GM10266 (cell line): ENCODE results near the gene KRTAP4-11.
"Not testable (repeated sequence)": the region's sequence is repeated elsewhere in the genome, so short reads cannot be mapped to it uniquely, and the experiment has no call there.

Experiments
- DNase-seq: peaks from one replicate; pipeline ENCODE4 v3.0.0; 2012; ENCODE audit errors: extremely low spot score
- TF ChIP-seq, protein P1 (sequence below): IDR thresholded peaks from 2 replicates; pipeline ENCODE4 v1.5.1; 2012; ENCODE audit warnings: mild to moderate bottlenecking, low read depth; ENCODE audit not compliant: control insufficient read depth, insufficient read depth; ENCODE audit errors: missing control alignments

Gene KRTAP4-11

GRCh38 chr17:41101586-41102259 lies 16.4 kb downstream of the KRTAP4-11 start, which contains the start of gene KRTAP4-16:
KRTAP4-16 (minus strand) TSS chr17:41102209; CDS start chr17:41102209, 0 bp downstream.
- TF ChIP-seq, protein P1, sequence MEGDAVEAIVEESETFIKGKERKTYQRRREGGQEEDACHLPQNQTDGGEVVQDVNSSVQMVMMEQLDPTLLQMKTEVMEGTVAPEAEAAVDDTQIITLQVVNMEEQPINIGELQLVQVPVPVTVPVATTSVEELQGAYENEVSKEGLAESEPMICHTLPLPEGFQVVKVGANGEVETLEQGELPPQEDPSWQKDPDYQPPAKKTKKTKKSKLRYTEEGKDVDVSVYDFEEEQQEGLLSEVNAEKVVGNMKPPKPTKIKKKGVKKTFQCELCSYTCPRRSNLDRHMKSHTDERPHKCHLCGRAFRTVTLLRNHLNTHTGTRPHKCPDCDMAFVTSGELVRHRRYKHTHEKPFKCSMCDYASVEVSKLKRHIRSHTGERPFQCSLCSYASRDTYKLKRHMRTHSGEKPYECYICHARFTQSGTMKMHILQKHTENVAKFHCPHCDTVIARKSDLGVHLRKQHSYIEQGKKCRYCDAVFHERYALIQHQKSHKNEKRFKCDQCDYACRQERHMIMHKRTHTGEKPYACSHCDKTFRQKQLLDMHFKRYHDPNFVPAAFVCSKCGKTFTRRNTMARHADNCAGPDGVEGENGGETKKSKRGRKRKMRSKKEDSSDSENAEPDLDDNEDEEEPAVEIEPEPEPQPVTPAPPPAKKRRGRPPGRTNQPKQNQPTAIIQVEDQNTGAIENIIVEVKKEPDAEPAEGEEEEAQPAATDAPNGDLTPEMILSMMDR, result no peak
- no peak for DNase-seq

GRCh38 chr17:41099682-41100480 lies 18.3 kb downstream of the KRTAP4-11 start:
- DNase-seq, result not testable (repeated sequence)

- TF ChIP-seq, protein P1, result no peak
- no peak for DNase-seq
Observed at GRCh38 chr17:41098481-41098880, 19.7 kb downstream of the KRTAP4-11 start.

- TF ChIP-seq, protein P1, result no peak
- DNase-seq, result no peak
Observed at GRCh38 chr17:41098042-41098441, 20.1 kb downstream of the KRTAP4-11 start, which contains the start of gene KRTAP4-8. KRTAP4-8 (minus strand) TSS chr17:41098142; CDS start chr17:41098084, 58 bp downstream.

- no peak for DNase-seq
- TF ChIP-seq, protein P1, result no peak
Observed at GRCh38 chr17:41096055-41096454, 22.1 kb downstream of the KRTAP4-11 start.

GRCh38 chr17:41088760-41089352 lies 29.3 kb downstream of the KRTAP4-11 start:
- DNase-seq, result not testable (repeated sequence)

GRCh38 chr17:41084100-41084856 lies 33.9 kb downstream of the KRTAP4-11 start, which contains the start of gene KRTAP4-7:
KRTAP4-7 (plus strand) TSS chr17:41084150; CDS start chr17:41084207, 57 bp downstream.
- not testable (repeated sequence) for DNase-seq

- not testable (repeated sequence) for DNase-seq
Observed at GRCh38 chr17:41083427-41083826, 34.7 kb downstream of the KRTAP4-11 start.

DNA sequence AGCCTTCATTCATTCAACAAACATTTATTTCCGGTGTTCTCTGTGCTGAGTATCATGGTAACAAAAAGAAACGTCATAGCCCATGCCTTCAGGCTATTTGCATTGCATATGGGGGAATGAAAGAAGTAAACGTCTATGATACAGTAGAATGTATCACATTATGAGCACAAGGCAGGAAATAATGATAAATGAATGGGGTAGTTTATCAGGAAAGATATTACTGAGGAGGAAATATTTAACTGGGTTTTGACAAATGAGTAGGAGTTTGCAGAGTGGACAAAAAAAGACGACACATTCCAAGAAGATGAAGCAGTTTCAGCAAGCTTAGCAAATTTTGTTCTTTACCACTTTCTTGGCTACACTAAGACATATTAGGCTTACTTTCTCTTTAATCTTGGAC lies 35.5 kb downstream of the KRTAP4-11 start:
- TF ChIP-seq, protein P1, result no peak
- DNase-seq, result no peak
